Liver (tissue), 9 donors: ENCODE results near the gene KCTD6. TPM values are rescaled to one million over a fixed set of nuclear protein-coding genes. Genes with fewer than 3 reads are reported as not detected.

Experiments used
- DNase-seq: peaks from one replicate; pipeline ENCODE4 v3.0.0-alpha.2; 2017; ENCODE audit warnings: low spot score
- H3K27ac ChIP-seq, 2 donors: one replicate each; pipeline ENCODE4 v1.7.0; 2013; ENCODE audit warnings: inconsistent platforms in 2 of 2, low read length in 2 of 2, control low read depth in 1 of 2, low read depth in 1 of 2, mild to moderate bottlenecking in 1 of 2
- H3K27me3 ChIP-seq, 4 donors: one replicate each; pipeline versions ENCODE4 v1.6.1 to v1.7.0; 2013; ENCODE audit warnings: low read length in 3 of 4, inconsistent platforms in 1 of 4, mild to moderate bottlenecking in 1 of 4, moderate library complexity in 1 of 4; ENCODE audit not compliant: control insufficient read depth in 4 of 4, insufficient read depth in 4 of 4
- H3K36me3 ChIP-seq, 4 donors: one replicate each; pipeline versions ENCODE4 v1.6.1 to v1.7.0; 2013; ENCODE audit warnings: low read length in 3 of 4, mild to moderate bottlenecking in 3 of 4, low read depth in 1 of 4, moderate library complexity in 1 of 4; ENCODE audit not compliant: control insufficient read depth in 4 of 4, insufficient read depth in 3 of 4
- H3K4me1 ChIP-seq, 4 donors: one replicate each; pipeline versions ENCODE4 v1.6.1 to v1.7.0; 2013; ENCODE audit warnings: low read length in 3 of 4, mild to moderate bottlenecking in 3 of 4, moderate library complexity in 1 of 4; ENCODE audit not compliant: control insufficient read depth in 4 of 4, insufficient read depth in 4 of 4
- H3K4me3 ChIP-seq, 3 donors: one replicate each; pipeline versions ENCODE4 v1.6.1 to v1.7.0; 2013; ENCODE audit warnings: low read length in 3 of 3, control low read depth in 1 of 3, low read depth in 1 of 3, mild to moderate bottlenecking in 1 of 3
- H3K9ac ChIP-seq, 2 donors: one replicate each; pipeline ENCODE4 v1.7.0; 2013; ENCODE audit warnings: low read length in 2 of 2, mild to moderate bottlenecking in 2 of 2, moderate library complexity in 2 of 2, control low read depth in 1 of 2, low read depth in 1 of 2
- H3K9me3 ChIP-seq, 4 donors: one replicate each; pipeline versions ENCODE4 v1.6.1 to v1.7.0; 2013; ENCODE audit warnings: low read length in 3 of 4; ENCODE audit not compliant: control insufficient read depth in 4 of 4
- EGR1 ChIP-seq, 2 donors: IDR thresholded peaks; 2 replicates each; pipeline ENCODE4 v1.6.1; 2016 to 2018; ENCODE audit warnings: antibody characterized with exemption in 2 of 2, low read depth in 2 of 2
- FOXA1 ChIP-seq: IDR thresholded peaks from 2 replicates; pipeline ENCODE4 v1.6.1; 2016; ENCODE audit warnings: antibody characterized with exemption
- HNF4A ChIP-seq, 2 donors: conservative IDR thresholded peaks; 2 replicates each; pipeline ENCODE4 v1.6.1; 2016; ENCODE audit warnings: antibody characterized with exemption in 2 of 2, mild to moderate bottlenecking in 2 of 2
- HNF4G ChIP-seq: IDR thresholded peaks from 2 replicates; pipeline ENCODE4 v1.6.1; 2016; ENCODE audit warnings: antibody characterized with exemption
- JUND ChIP-seq, 2 donors: IDR thresholded peaks; 2 replicates each; pipeline ENCODE4 v1.6.1; 2016; ENCODE audit warnings: antibody characterized with exemption in 2 of 2
- RAD21 ChIP-seq, 2 donors: IDR thresholded peaks; 2 replicates each; pipeline ENCODE4 v1.6.1; 2016; ENCODE audit warnings: antibody characterized with exemption in 2 of 2, mild to moderate bottlenecking in 2 of 2
- RXRA ChIP-seq, 2 donors: IDR thresholded peaks; 2 replicates each; pipeline ENCODE4 v1.6.1; 2017 to 2018; ENCODE audit warnings: antibody characterized with exemption in 2 of 2, mild to moderate bottlenecking in 1 of 2
- SP1 ChIP-seq: IDR thresholded peaks from 2 replicates; pipeline ENCODE4 v1.6.1; 2018; ENCODE audit warnings: antibody characterized with exemption, mild to moderate bottlenecking
- TAF1 ChIP-seq: conservative IDR thresholded peaks from 2 replicates; pipeline ENCODE4 v1.6.1; 2016; ENCODE audit warnings: antibody characterized with exemption, mild to moderate bottlenecking
- YY1 ChIP-seq: IDR thresholded peaks from 2 replicates; pipeline ENCODE4 v1.6.1; 2016; ENCODE audit warnings: antibody characterized with exemption, mild to moderate bottlenecking
- WGBS: extraction: QIAGEN DNeasy Blood & Tissue Kit; methylation state at CpG from one replicate; pipeline ENCODE4 v1.1.7; 2013; 5-methylcytosine and 5-hydroxymethylcytosine counted together
- polyA plus RNA-seq, 2 donors: library from polyadenylated mRNA; stranded (reverse) in 1 of 2; unstranded in 1 of 2; fragments of 200-250 nt in 1 of 2; fragments of >200 nt in 1 of 2; fragmentation: Nextera tagmentation in 1 of 2; extraction: Ambion mirVana in 1 of 2; gene quantifications; one replicate each; pipeline versions ENCODE4 v1.2.1 to v1.2.3, GENCODE V29; 2013 to 2015
- total RNA-seq, 2 donors: library from RNA; depleted of rRNA; stranded (reverse); fragments of >200 nt; gene quantifications; one replicate each; pipeline ENCODE4 v1.2.3, GENCODE V29; 2014
- TF ChIP-seq, protein P1 (sequence below): IDR thresholded peaks from 2 replicates; pipeline ENCODE4 v1.6.1; 2016; ENCODE audit warnings: antibody characterized with exemption
- TF ChIP-seq, protein P2 (sequence below): IDR thresholded peaks from 2 replicates; pipeline ENCODE4 v1.6.1; 2016; ENCODE audit warnings: antibody characterized with exemption
- TF ChIP-seq, protein P3 (sequence below): fragments of 150-350 bp; IDR thresholded peaks from 2 replicates; pipeline ENCODE4 v1.5.1; 2017; ENCODE audit warnings: improper control_type of control experiment, low read depth, low read length; ENCODE audit not compliant: missing input control
- TF ChIP-seq, protein P4 (sequence below): IDR thresholded peaks from 2 replicates; pipeline ENCODE4 v1.6.1; 2016; ENCODE audit warnings: antibody characterized with exemption
- donor health status: healthy.
- donor health status: healthy.
- donor health status: healthy.
- donor health status: healthy.
- donor health status: healthy.

The KCTD6 gene
- total and polyA plus RNA-seq, 4 donors, result 6.5 to 13.8 (median 10.4) TPM

DNA sequence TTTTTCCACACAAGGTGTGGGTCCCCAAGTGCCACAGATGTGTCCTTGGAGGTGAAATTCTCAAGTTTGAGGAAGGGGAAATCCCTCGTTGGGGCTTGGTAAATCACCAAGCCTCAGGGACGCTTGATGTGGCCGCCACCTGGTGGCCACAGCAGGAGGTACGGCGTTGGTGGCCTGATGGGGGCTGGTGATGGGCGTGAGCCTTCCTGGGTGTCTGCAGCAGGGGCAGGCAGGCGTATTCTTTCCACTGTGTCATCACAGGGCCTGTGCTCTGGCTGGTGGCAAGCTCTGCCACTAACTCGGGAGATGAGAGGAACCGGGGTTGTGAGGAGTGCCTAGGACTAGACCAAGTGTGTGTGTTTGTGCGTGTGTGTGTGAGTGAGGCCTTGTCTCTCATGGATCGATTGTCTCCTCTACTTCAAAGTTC, 40.9 kb downstream of the KCTD6 start:
- TF ChIP-seq, protein P1, sequence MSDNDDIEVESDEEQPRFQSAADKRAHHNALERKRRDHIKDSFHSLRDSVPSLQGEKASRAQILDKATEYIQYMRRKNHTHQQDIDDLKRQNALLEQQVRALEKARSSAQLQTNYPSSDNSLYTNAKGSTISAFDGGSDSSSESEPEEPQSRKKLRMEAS, result no peak
- peak; percentile 49 to 79 for TF ChIP-seq RXRA (IDR thresholded peaks at IDR 0.05)
- peak; percentile 63 for TF ChIP-seq SP1
- TF ChIP-seq TAF1, result no peak
- TF ChIP-seq RAD21 (IDR thresholded peaks at IDR 0.05), result peak; percentile 98 to 99
- no peak for TF ChIP-seq HNF4G
- no peak for TF ChIP-seq FOXA1
- TF ChIP-seq, protein P2, sequence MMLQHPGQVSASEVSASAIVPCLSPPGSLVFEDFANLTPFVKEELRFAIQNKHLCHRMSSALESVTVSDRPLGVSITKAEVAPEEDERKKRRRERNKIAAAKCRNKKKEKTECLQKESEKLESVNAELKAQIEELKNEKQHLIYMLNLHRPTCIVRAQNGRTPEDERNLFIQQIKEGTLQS, result peak; percentile 51
- TF ChIP-seq YY1, result peak; percentile 59
- TF ChIP-seq, protein P3, sequence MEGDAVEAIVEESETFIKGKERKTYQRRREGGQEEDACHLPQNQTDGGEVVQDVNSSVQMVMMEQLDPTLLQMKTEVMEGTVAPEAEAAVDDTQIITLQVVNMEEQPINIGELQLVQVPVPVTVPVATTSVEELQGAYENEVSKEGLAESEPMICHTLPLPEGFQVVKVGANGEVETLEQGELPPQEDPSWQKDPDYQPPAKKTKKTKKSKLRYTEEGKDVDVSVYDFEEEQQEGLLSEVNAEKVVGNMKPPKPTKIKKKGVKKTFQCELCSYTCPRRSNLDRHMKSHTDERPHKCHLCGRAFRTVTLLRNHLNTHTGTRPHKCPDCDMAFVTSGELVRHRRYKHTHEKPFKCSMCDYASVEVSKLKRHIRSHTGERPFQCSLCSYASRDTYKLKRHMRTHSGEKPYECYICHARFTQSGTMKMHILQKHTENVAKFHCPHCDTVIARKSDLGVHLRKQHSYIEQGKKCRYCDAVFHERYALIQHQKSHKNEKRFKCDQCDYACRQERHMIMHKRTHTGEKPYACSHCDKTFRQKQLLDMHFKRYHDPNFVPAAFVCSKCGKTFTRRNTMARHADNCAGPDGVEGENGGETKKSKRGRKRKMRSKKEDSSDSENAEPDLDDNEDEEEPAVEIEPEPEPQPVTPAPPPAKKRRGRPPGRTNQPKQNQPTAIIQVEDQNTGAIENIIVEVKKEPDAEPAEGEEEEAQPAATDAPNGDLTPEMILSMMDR, result peak; percentile 93
- TF ChIP-seq HNF4A (conservative IDR thresholded peaks at IDR 0.05), result peak; percentile 46 to 67
- Histone ChIP-seq H3K4me3 (no peak overlapping the region), H3K4me1 (peaks cover 9 to 100% (median 92%) of the 10 kb centered on the region in 4 donors), H3K27me3 (no peaks in the 10 kb centered on the region), H3K9me3 (no peaks in the 10 kb centered on the region), H3K9ac (peak overlapping the region in 1 of 2 donors; percentile 64), H3K27ac (peak overlapping the region; percentile 32 to 48), H3K36me3 (peaks cover 12 to 19% (median 16%) of the 10 kb centered on the region in 4 donors)
- WGBS, result 9% methylated on average over 11 of the region's 11 CpGs
- peak; percentile 82 for DNase-seq

DNA sequence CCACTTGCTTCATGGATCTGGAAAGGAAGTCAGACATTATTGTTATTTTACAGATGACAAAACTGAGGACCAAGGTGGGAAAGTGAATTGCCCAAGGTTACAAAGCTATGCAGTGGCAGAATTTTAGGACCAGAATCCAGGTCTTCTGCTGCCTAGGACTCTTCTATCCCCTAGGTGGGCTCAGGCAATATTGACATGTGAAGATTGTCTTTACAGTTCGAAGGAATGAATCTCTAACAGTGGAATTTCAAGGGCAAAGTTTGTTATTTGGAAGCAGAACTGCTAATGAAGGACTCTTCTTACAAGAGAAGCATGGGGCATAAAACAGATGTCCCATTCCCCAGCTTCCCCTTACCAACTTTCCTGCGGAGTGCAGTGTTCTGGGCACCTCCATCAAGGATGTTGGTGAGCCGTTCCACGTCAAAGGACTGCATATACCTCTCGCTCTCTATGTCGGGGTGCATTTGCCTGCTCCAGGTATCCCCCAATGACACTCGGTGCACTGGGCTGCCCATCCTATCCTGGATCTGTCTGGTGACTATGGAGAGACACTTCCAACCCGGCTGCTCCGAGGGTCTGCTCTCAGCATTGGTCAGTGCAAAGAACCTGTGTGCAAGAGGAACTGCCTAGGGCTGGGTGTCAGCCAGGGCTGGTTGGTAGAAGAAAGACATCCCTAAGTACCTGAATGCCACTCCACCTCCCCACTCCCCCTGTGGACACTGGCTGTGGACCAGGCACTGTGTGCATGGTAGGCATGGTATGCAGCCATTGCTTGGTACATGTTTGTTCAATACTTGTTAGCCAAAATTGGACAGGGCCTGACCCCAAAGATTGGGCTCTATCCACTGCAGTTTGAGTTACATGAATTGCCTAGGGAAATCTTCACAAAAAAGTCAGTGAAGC, 42.9 kb downstream of the KCTD6 start:
- peaks cover 12 to 93% (median 86%) of the 10 kb centered on the region in 4 donors for H3K4me1 ChIP-seq
- peak overlapping the region in 1 of 2 donors; percentile 33 for H3K27ac ChIP-seq
- no peak for DNase-seq
- H3K36me3 ChIP-seq, result peaks cover 12 to 16% (median 12%) of the 10 kb centered on the region in 4 donors
- H3K4me3 ChIP-seq, result no peak overlapping the region
- no peak overlapping the region for H3K9ac ChIP-seq
- no peaks in the 10 kb centered on the region for H3K27me3 ChIP-seq
- no peaks in the 10 kb centered on the region for H3K9me3 ChIP-seq
- WGBS, result 92% methylated on average over 9 of the region's 9 CpGs
- no peak for TF ChIP-seq HNF4A (conservative IDR thresholded peaks at IDR 0.05)
- peak; percentile 24 for TF ChIP-seq YY1

DNA sequence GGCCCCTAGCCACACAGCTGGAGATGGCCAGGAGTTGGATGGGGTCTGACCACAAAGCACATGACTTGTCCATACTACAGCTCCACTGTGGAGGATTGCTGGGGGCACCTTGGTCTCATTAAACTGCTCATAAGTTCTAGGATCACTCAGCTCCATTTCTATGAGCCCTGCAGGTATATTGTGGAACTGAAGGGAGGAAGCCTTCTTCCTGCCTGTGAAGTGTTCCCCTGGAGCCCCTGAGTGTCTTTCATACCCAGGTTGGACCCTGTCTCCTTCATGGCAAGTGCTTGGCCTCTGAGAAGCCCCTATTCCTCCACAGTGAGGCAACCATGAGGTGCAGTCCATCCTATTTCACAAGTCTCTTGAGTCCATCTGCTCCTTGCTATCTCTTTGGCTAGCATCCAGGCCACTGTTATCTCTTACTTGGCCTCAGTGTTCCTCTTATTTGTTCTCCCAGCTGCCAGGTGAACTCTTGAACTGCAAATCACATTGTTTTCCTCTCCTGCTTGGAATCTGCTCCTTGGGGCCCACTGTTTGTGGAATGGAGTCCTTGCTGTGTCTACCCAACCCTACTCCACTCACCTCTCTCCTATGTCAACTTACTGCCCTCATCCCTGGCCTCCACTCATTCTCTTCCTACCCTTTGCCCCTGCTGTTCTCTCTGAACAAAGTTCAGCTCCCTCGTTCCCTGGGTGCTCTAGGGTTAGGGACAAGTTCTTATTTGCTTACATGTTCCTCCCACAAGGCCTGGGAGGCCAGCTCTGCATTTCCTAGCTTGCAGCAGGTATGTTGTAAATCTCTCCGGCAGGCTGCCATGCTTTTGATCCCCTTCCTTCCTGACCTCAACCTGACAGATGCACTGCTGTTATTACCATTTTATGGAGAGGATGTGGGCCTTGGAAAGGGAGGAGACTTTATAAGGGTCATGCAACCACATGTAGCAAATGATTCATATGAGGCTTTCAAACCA, 43.9 kb downstream of the KCTD6 start:
- Histone ChIP-seq H3K4me3 (peak overlapping the region in 2 of 3 donors; percentile 57 to 85), H3K9ac (peak overlapping the region; percentile 89 to 97), H3K4me1 (peaks cover 12 to 83% (median 81%) of the 10 kb centered on the region in 4 donors), H3K27me3 (no peaks in the 10 kb centered on the region), H3K27ac (peak overlapping the region; percentile 83 to 86), H3K36me3 (peaks cover 10 to 14% (median 12%) of the 10 kb centered on the region in 4 donors), H3K9me3 (no peaks in the 10 kb centered on the region)
- DNase-seq, result no peak
- WGBS, result 5% methylated on average over 2 of the region's 2 CpGs
- TF ChIP-seq, protein P4, sequence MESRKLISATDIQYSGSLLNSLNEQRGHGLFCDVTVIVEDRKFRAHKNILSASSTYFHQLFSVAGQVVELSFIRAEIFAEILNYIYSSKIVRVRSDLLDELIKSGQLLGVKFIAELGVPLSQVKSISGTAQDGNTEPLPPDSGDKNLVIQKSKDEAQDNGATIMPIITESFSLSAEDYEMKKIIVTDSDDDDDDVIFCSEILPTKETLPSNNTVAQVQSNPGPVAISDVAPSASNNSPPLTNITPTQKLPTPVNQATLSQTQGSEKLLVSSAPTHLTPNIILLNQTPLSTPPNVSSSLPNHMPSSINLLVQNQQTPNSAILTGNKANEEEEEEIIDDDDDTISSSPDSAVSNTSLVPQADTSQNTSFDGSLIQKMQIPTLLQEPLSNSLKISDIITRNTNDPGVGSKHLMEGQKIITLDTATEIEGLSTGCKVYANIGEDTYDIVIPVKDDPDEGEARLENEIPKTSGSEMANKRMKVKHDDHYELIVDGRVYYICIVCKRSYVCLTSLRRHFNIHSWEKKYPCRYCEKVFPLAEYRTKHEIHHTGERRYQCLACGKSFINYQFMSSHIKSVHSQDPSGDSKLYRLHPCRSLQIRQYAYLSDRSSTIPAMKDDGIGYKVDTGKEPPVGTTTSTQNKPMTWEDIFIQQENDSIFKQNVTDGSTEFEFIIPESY, result peak; percentile 90
- TF ChIP-seq HNF4G (peak; percentile 100), EGR1 (IDR thresholded peaks at IDR 0.05; ENCODE audit: low read depth in 2 of 2) (peak in 1 of 2 donors; percentile 74), YY1 (peak; percentile 81), JUND (IDR thresholded peaks at IDR 0.05) (peak; percentile 75 to 97)
- TF ChIP-seq, protein P3, result peak; percentile 13
